Measurements from ENCODE around the gene TFF3.

GRCh38 chr21:42293649-42294272, 21.4 kb downstream of the TFF3 start:
- TF ChIP-seq ZBTB3 (CRISPR knock-in tag; IDR thresholded peaks at IDR 0.05; ENCODE audit: borderline replicate concordance, low read depth) (no peak), POLR2AphosphoS5 (IDR thresholded peaks at IDR 0.05; ENCODE audit: low read depth, low read length) (no peak)
